ENCODE measurements around the gene PTPRN. TPM values are rescaled to one million over a fixed set of nuclear protein-coding genes. Genes with fewer than 3 reads are reported as not detected.

PTPRN gene
- total RNA-seq, 5 donors from 2014 or later (not counting 1 experiment from before 2014, with no cell fraction given): 0.63 TPM; not detected in 4

GRCh38 chr2:219272356-219272755 is 36.8 kb downstream of the PTPRN start:
- ChIA-PET POLR2A (no interaction called here), CTCF (no interaction called here)
- Mint-ChIP-seq H3K27ac (no peak overlapping the region), H3K4me3 (no peak overlapping the region), H3K27me3 (no peaks in the 10 kb centered on the region), H3K36me3 (no peaks in the 10 kb centered on the region), H3K4me1 (peaks cover 1 to 3% (median 3%) of the 10 kb centered on the region in 3 donors), H3K9me3 (no peaks in the 10 kb centered on the region)
- Histone ChIP-seq H3K27me3 (replicated peaks in 1 of 2; ENCODE audit: control insufficient read depth in 2 of 2, extremely low read depth in 1 of 2, insufficient read depth in 2 of 2, low read length in 1 of 2) (peaks cover 0 to 16% of the 10 kb centered on the region in 2 experiments), H3K4me1 (ENCODE audit: control insufficient read depth in 1 of 2, extremely low read depth in 1 of 2, insufficient read depth in 2 of 2, low read length in 2 of 2) (peaks cover 0 to under 1% of the 10 kb centered on the region in 2 experiments), H3K36me3 (ENCODE audit: control insufficient read depth in 2 of 2, extremely low read depth in 1 of 2, insufficient read depth in 1 of 2, low read length in 1 of 2) (no peaks in the 10 kb centered on the region), H3K27ac (ENCODE audit: low read length) (no peak overlapping the region), H3K9me3 (no peaks in the 10 kb centered on the region), H3K4me3 (ENCODE audit: control insufficient read depth in 1 of 2, extremely low read depth in 1 of 2, low read length in 1 of 2) (no peak overlapping the region)
- WGBS (ENCODE audit: insufficient coverage): 89% methylated on average over 3 of the region's 4 CpGs
- ATAC-seq (replicated peaks in 1 of 4) (no peak), DNase-seq (no peak)

DNA sequence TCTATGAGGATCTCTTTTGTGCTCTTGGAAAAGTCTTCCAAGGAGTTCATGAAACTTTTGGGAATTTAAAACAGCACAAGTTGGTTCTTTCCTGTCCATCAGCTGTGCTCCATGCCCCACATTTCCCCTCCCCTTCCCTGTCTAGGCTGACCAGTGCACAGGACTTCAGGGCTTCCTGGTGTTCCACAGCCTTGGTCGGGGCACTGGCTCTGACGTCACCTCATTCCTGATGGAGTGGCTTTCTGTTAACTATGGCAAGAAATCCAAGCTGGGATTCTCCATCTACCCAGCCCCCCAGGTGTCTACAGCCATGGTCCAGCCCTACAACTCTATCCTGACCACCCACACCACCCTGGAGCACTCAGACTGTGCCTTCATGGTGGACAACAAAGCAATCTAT is 38.2 kb downstream of the PTPRN start:
- ChIA-PET CTCF (interaction anchor here in 1 of 2 donors (1.6 kb wide), 1 partner anchor 16 kb away, joined by 4 read pairs; no protein-coding TSS in a partner anchor), POLR2A (interaction anchor here in 1 of 2 donors (0.6 kb wide), 1 partner anchor 12 kb away, joined by 7 read pairs; no protein-coding TSS in a partner anchor)
- ATAC-seq (replicated peaks in 1 of 4): no peak
- H3K36me3 Mint-ChIP-seq: no peaks in the 10 kb centered on the region
- no peak overlapping the region for H3K27ac Mint-ChIP-seq
- no peaks in the 10 kb centered on the region for H3K4me1 Mint-ChIP-seq
- Histone ChIP-seq H3K27ac (ENCODE audit: low read length) (no peak overlapping the region), H3K4me3 (ENCODE audit: control insufficient read depth in 1 of 2, extremely low read depth in 1 of 2, low read length in 1 of 2) (no peak overlapping the region), H3K27me3 (replicated peaks in 1 of 2; ENCODE audit: control insufficient read depth in 2 of 2, extremely low read depth in 1 of 2, insufficient read depth in 2 of 2, low read length in 1 of 2) (peaks cover 0 to 16% of the 10 kb centered on the region in 2 experiments), H3K9me3 (no peaks in the 10 kb centered on the region), H3K4me1 (ENCODE audit: control insufficient read depth in 1 of 2, extremely low read depth in 1 of 2, insufficient read depth in 2 of 2, low read length in 2 of 2) (no peaks in the 10 kb centered on the region), H3K36me3 (ENCODE audit: control insufficient read depth in 2 of 2, extremely low read depth in 1 of 2, insufficient read depth in 1 of 2, low read length in 1 of 2) (no peaks in the 10 kb centered on the region)
- no peak overlapping the region for H3K4me3 Mint-ChIP-seq
- no peak for DNase-seq
- no peaks in the 10 kb centered on the region for H3K27me3 Mint-ChIP-seq
- WGBS (ENCODE audit: insufficient coverage): 83% methylated on average over 2 of the region's 2 CpGs
- H3K9me3 Mint-ChIP-seq: no peaks in the 10 kb centered on the region

- Histone ChIP-seq H3K27me3 (replicated peaks in 1 of 2; ENCODE audit: control insufficient read depth in 2 of 2, extremely low read depth in 1 of 2, insufficient read depth in 2 of 2, low read length in 1 of 2) (peaks cover 0 to 16% of the 10 kb centered on the region in 2 experiments), H3K36me3 (ENCODE audit: control insufficient read depth in 2 of 2, extremely low read depth in 1 of 2, insufficient read depth in 1 of 2, low read length in 1 of 2) (no peaks in the 10 kb centered on the region), H3K4me1 (ENCODE audit: control insufficient read depth in 1 of 2, extremely low read depth in 1 of 2, insufficient read depth in 2 of 2, low read length in 2 of 2) (no peaks in the 10 kb centered on the region), H3K9me3 (no peaks in the 10 kb centered on the region), H3K4me3 (ENCODE audit: control insufficient read depth in 1 of 2, extremely low read depth in 1 of 2, low read length in 1 of 2) (no peak overlapping the region), H3K27ac (ENCODE audit: low read length) (no peak overlapping the region)
- ATAC-seq (replicated peaks in 1 of 4) (no peak), DNase-seq (no peak)
- ChIA-PET POLR2A (no interaction called here), CTCF (interaction anchor here in 1 of 2 donors (1.6 kb wide), 1 partner anchor 15 kb away, joined by 4 read pairs; no protein-coding TSS in a partner anchor)
- Mint-ChIP-seq H3K27ac (no peak overlapping the region), H3K36me3 (no peaks in the 10 kb centered on the region), H3K9me3 (no peaks in the 10 kb centered on the region), H3K4me1 (no peaks in the 10 kb centered on the region), H3K4me3 (no peak overlapping the region), H3K27me3 (no peaks in the 10 kb centered on the region)
- 90% methylated on average over 5 of the region's 5 CpGs for WGBS (ENCODE audit: insufficient coverage)
Observed at GRCh38 chr2:219270055-219270372, 39.2 kb downstream of the PTPRN start.

DNA sequence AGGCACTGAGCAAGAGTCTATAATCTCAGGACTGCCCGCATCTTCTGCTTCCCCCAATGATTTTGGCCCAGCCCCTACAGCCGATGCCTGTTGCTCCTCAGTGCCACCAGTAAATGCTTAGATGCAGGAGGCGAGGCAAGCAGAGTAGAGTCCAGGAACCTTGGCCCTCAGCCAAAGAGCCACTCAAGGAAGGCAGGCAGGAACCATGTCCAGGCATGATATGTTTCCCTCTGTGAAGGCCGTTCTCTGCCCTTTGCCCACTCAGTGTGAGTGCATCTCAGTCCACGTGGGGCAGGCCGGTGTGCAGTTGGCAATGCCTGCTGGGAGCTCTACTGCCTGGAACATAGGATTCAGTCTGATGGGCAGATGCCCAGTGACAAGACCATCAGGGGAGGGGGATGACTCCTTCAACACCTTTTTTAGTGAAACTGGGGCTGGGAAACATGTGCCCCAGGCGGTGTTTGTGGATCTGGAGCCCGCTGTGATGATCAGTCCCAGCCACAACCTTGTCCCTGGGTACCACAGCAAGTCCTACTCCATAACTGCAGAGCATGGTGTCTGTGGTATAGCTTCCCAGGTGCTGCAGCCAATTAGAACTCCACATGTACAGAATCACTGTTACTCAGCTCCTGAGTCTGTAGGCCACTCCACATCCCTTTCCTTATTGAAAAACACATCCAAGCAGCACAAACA is 39.7 kb downstream of the PTPRN start:
- H3K27ac Mint-ChIP-seq: no peak overlapping the region
- H3K9me3 Mint-ChIP-seq: no peaks in the 10 kb centered on the region
- ATAC-seq (replicated peaks in 1 of 4) (no peak), DNase-seq (no peak)
- no peaks in the 10 kb centered on the region for H3K36me3 ChIP-seq (ENCODE audit: control insufficient read depth in 2 of 2, extremely low read depth in 1 of 2, insufficient read depth in 1 of 2, low read length in 1 of 2)
- H3K4me3 ChIP-seq (ENCODE audit: control insufficient read depth in 1 of 2, extremely low read depth in 1 of 2, low read length in 1 of 2): no peak overlapping the region
- H3K27me3 ChIP-seq (replicated peaks in 1 of 2; ENCODE audit: control insufficient read depth in 2 of 2, extremely low read depth in 1 of 2, insufficient read depth in 2 of 2, low read length in 1 of 2): peaks cover 0 to 16% of the 10 kb centered on the region in 2 experiments
- WGBS (ENCODE audit: insufficient coverage): 91% methylated on average over 8 of the region's 8 CpGs
- no peak overlapping the region for H3K27ac ChIP-seq (ENCODE audit: low read length)
- no peaks in the 10 kb centered on the region for H3K27me3 Mint-ChIP-seq
- no peaks in the 10 kb centered on the region for H3K36me3 Mint-ChIP-seq
- H3K4me1 Mint-ChIP-seq: no peaks in the 10 kb centered on the region
- no peak overlapping the region for H3K4me3 Mint-ChIP-seq
- H3K9me3 ChIP-seq: no peaks in the 10 kb centered on the region
- ChIA-PET CTCF (interaction anchor here in 1 of 2 donors (1.6 kb wide), 1 partner anchor 15 kb away, joined by 4 read pairs; no protein-coding TSS in a partner anchor), POLR2A (no interaction called here)
- H3K4me1 ChIP-seq (ENCODE audit: control insufficient read depth in 1 of 2, extremely low read depth in 1 of 2, insufficient read depth in 2 of 2, low read length in 2 of 2): no peaks in the 10 kb centered on the region

GRCh38 chr2:219268294-219268693 is 40.9 kb downstream of the PTPRN start:
- Histone ChIP-seq H3K9me3 (no peaks in the 10 kb centered on the region), H3K4me3 (ENCODE audit: control insufficient read depth in 1 of 2, extremely low read depth in 1 of 2, low read length in 1 of 2) (no peak overlapping the region), H3K27ac (ENCODE audit: low read length) (no peak overlapping the region), H3K27me3 (replicated peaks in 1 of 2; ENCODE audit: control insufficient read depth in 2 of 2, extremely low read depth in 1 of 2, insufficient read depth in 2 of 2, low read length in 1 of 2) (peaks cover 0 to 16% of the 10 kb centered on the region in 2 experiments), H3K36me3 (ENCODE audit: control insufficient read depth in 2 of 2, extremely low read depth in 1 of 2, insufficient read depth in 1 of 2, low read length in 1 of 2) (no peaks in the 10 kb centered on the region), H3K4me1 (ENCODE audit: control insufficient read depth in 1 of 2, extremely low read depth in 1 of 2, insufficient read depth in 2 of 2, low read length in 2 of 2) (no peaks in the 10 kb centered on the region)
- H3K4me3 Mint-ChIP-seq: no peak overlapping the region
- no peak overlapping the region for H3K27ac Mint-ChIP-seq
- DNase-seq: no peak
- H3K9me3 Mint-ChIP-seq: no peaks in the 10 kb centered on the region
- no peak for ATAC-seq (replicated peaks in 1 of 4)
- WGBS (ENCODE audit: insufficient coverage): no CpG with 5 or more reads among the region's 2 CpGs
- no peaks in the 10 kb centered on the region for H3K36me3 Mint-ChIP-seq
- CTCF ChIA-PET: interaction anchor here in 1 of 2 donors (0.7 kb wide), 1 partner anchor 8 kb away, joined by 13 read pairs; no protein-coding TSS in a partner anchor
- H3K4me1 Mint-ChIP-seq: no peaks in the 10 kb centered on the region
- no peaks in the 10 kb centered on the region for H3K27me3 Mint-ChIP-seq
- POLR2A ChIA-PET: no interaction called here

- WGBS (ENCODE audit: insufficient coverage): no CpG with 5 or more reads among the region's 1 CpG
- ChIA-PET CTCF (no interaction called here), POLR2A (no interaction called here)
- DNase-seq (no peak), ATAC-seq (replicated peaks in 1 of 4) (no peak)
- H3K4me3 Mint-ChIP-seq: no peak overlapping the region
- no peak overlapping the region for H3K27ac Mint-ChIP-seq
- no peaks in the 10 kb centered on the region for H3K36me3 Mint-ChIP-seq
- no peak overlapping the region for H3K4me3 ChIP-seq (ENCODE audit: control insufficient read depth in 1 of 2, extremely low read depth in 1 of 2, low read length in 1 of 2)
- no peaks in the 10 kb centered on the region for H3K9me3 Mint-ChIP-seq
- peaks cover 0 to 1% (median 0%) of the 10 kb centered on the region in 3 donors for H3K4me1 Mint-ChIP-seq
- peaks cover 0 to 14% of the 10 kb centered on the region in 2 experiments for H3K27me3 ChIP-seq (replicated peaks in 1 of 2; ENCODE audit: control insufficient read depth in 2 of 2, extremely low read depth in 1 of 2, insufficient read depth in 2 of 2, low read length in 1 of 2)
- H3K9me3 ChIP-seq: no peaks in the 10 kb centered on the region
- no peaks in the 10 kb centered on the region for H3K36me3 ChIP-seq (ENCODE audit: control insufficient read depth in 2 of 2, extremely low read depth in 1 of 2, insufficient read depth in 1 of 2, low read length in 1 of 2)
- H3K27ac ChIP-seq (ENCODE audit: low read length): no peak overlapping the region
- H3K27me3 Mint-ChIP-seq: no peaks in the 10 kb centered on the region
- H3K4me1 ChIP-seq (ENCODE audit: control insufficient read depth in 1 of 2, extremely low read depth in 1 of 2, insufficient read depth in 2 of 2, low read length in 2 of 2): no peaks in the 10 kb centered on the region
Observed at GRCh38 chr2:219266886-219267285, 42.3 kb downstream of the PTPRN start.

Data from T-cell (primary cell).